ENCODE results near the gene ALDH3B2. TPM values are rescaled to one million over a fixed set of nuclear protein-coding genes. Genes with fewer than 3 reads are reported as not detected.

Gene ALDH3B2
- polyA plus RNA-seq, 3 donors = not detected

DNA sequence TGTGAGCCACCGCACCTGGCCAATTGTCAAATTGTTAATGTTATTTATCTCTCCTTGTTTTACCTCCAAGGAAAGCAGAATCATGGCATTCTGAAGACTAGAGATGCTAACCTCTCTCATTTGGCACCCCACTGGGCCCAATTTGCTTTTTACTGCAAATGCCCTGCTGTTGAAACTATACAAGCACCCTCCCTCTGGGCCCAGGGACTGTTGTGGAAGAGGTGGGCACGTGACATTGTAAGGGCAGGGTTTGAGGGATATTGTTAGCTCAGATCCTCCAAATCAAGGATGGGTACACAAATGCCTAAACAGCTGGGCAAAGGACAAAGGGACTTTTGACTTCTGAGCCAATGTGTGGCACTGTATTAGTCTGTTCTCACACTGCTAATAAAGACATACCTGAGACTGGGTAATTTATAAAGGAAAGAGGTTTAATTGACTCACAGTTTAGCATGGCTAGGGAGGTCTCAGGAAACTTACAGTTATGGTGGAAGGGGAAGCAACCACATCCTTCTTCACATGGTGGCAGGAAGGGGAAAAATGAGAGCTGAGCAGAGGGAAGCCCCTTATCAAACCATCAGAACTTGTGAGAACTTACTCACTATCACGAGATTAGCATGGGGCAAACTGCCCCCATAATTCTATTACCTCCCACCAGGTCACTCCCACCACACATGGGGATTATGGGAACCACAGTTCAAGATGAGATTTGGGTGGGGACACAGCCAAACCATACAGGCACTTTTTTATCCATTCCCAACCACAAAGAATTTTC is 6.5 kb upstream of the ALDH3B2 start:
- Histone ChIP-seq H3K9me3 (replicated peaks in 1 of 2; ENCODE audit: control insufficient read depth in 1 of 2, insufficient read depth in 1 of 2, low read length in 2 of 2) (no peaks in the 10 kb centered on the region), H4K20me1 (ENCODE audit: insufficient read depth, low read length) (no peaks in the 10 kb centered on the region), H3K4me1 (ENCODE audit: control insufficient read depth in 1 of 2, insufficient read depth in 2 of 2, low read length in 2 of 2) (peaks cover 4 to 8% of the 10 kb centered on the region in 2 donors), H3K27me3 (ENCODE audit: control insufficient read depth in 2 of 2, insufficient read depth in 2 of 2, low read length in 2 of 2) (no peaks in the 10 kb centered on the region), H3K36me3 (replicated peaks in 1 of 2; ENCODE audit: control insufficient read depth in 1 of 2, insufficient read depth in 2 of 2, low read length in 2 of 2) (no peaks in the 10 kb centered on the region), H3K27ac (ENCODE audit: low read depth in 1 of 2, low read length in 2 of 2) (no peak overlapping the region), H3K79me2 (ENCODE audit: insufficient read depth, low read length) (no peaks in the 10 kb centered on the region), H3K4me3 (replicated peaks in 1 of 3; ENCODE audit: low read depth in 2 of 3, low read length in 3 of 3) (no peak overlapping the region), H3K9ac (ENCODE audit: insufficient read depth, low read length, poor library complexity, severe bottlenecking) (no peak overlapping the region), H2AFZ (ENCODE audit: insufficient read depth, low read depth, low read length, poor library complexity, severe bottlenecking) (no peak overlapping the region), H3K4me2 (replicated peaks; ENCODE audit: extremely low read depth, low read length, poor library complexity, severe bottlenecking) (no peak overlapping the region)
- intact Hi-C loops (cut with micrococcal nuclease) = loop anchor here in 1 of 2 donors (10.0 kb wide), 1 partner anchor 136 kb away; no protein-coding TSS in a partner anchor
- Mint-ChIP-seq H3K27ac (no peak overlapping the region), H3K4me3 (no peak overlapping the region), H3K9me3 (peaks cover 0 to 12% (median 6%) of the 10 kb centered on the region in 7 donors), H3K4me1 (peaks cover 7% of the 10 kb centered on the region), H3K27me3 (ENCODE audit: low read depth in 3 of 3) (peaks cover 0 to 1% (median 0%) of the 10 kb centered on the region in 3 donors), H3K36me3 (no peaks in the 10 kb centered on the region)
- 86% methylated on average over 2 of the region's 3 CpGs for WGBS (ENCODE audit: insufficient coverage)
- TF ChIP-seq, protein P1, sequence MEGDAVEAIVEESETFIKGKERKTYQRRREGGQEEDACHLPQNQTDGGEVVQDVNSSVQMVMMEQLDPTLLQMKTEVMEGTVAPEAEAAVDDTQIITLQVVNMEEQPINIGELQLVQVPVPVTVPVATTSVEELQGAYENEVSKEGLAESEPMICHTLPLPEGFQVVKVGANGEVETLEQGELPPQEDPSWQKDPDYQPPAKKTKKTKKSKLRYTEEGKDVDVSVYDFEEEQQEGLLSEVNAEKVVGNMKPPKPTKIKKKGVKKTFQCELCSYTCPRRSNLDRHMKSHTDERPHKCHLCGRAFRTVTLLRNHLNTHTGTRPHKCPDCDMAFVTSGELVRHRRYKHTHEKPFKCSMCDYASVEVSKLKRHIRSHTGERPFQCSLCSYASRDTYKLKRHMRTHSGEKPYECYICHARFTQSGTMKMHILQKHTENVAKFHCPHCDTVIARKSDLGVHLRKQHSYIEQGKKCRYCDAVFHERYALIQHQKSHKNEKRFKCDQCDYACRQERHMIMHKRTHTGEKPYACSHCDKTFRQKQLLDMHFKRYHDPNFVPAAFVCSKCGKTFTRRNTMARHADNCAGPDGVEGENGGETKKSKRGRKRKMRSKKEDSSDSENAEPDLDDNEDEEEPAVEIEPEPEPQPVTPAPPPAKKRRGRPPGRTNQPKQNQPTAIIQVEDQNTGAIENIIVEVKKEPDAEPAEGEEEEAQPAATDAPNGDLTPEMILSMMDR (IDR thresholded peaks at IDR 0.05) = no peak
- no peak for DNase-seq

DNA sequence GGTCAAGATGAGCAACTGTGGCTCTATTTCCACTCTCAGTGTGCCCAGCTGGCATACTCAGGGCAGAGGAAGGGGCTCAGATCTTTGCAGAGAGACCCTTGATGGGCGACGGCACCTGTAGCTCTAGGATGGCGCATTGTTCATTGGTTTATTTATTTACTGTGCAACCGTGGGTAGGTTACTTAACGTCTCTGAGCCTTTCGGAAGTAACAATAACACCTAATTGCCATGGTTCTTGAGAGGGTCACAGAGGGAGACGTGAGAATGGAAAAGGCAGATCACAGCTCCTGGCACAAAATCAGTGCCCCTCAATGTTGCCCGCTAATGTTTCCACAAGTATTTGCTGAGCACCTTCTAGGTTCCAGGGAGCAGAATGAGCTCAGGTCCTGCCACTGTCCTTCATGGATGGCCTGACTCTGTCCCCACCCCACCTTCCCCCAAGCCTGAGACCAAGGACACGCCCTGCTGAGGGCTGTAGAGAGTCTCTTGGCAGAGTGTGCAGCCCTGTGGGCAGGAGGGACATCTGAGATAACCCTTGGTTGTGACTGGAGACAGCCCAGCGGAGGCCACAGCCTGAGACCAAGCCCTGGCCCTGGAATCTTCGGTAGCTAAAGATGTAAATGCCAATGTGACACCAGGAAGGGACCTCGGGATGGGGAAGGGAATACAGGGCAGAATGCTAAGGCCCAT is 780 bp upstream of the ALDH3B2 start:
- Histone ChIP-seq H3K9ac (ENCODE audit: insufficient read depth, low read length, poor library complexity, severe bottlenecking) (no peak overlapping the region), H3K4me3 (replicated peaks in 1 of 3; ENCODE audit: low read depth in 2 of 3, low read length in 3 of 3) (no peak overlapping the region), H3K79me2 (ENCODE audit: insufficient read depth, low read length) (no peaks in the 10 kb centered on the region), H3K4me2 (replicated peaks; ENCODE audit: extremely low read depth, low read length, poor library complexity, severe bottlenecking) (no peak overlapping the region), H3K9me3 (replicated peaks in 1 of 2; ENCODE audit: control insufficient read depth in 1 of 2, insufficient read depth in 1 of 2, low read length in 2 of 2) (no peaks in the 10 kb centered on the region), H3K4me1 (ENCODE audit: control insufficient read depth in 1 of 2, insufficient read depth in 2 of 2, low read length in 2 of 2) (no peaks in the 10 kb centered on the region), H4K20me1 (ENCODE audit: insufficient read depth, low read length) (no peaks in the 10 kb centered on the region), H3K36me3 (replicated peaks in 1 of 2; ENCODE audit: control insufficient read depth in 1 of 2, insufficient read depth in 2 of 2, low read length in 2 of 2) (no peaks in the 10 kb centered on the region), H3K27ac (ENCODE audit: low read depth in 1 of 2, low read length in 2 of 2) (no peak overlapping the region), H2AFZ (ENCODE audit: insufficient read depth, low read depth, low read length, poor library complexity, severe bottlenecking) (no peak overlapping the region), H3K27me3 (ENCODE audit: control insufficient read depth in 2 of 2, insufficient read depth in 2 of 2, low read length in 2 of 2) (no peaks in the 10 kb centered on the region)
- DNase-seq = no peak
- peaks cover 0 to 2% (median 1%) of the 10 kb centered on the region in 3 donors for H3K27me3 Mint-ChIP-seq (ENCODE audit: low read depth in 3 of 3)
- TF ChIP-seq, protein P1 (IDR thresholded peaks at IDR 0.05) = no peak
- intact Hi-C loops (cut with micrococcal nuclease) = no loop called here
- H3K9me3 Mint-ChIP-seq = peaks cover 0 to 11% (median 5%) of the 10 kb centered on the region in 7 donors
- no peak overlapping the region for H3K4me3 Mint-ChIP-seq
- no peak overlapping the region for H3K27ac Mint-ChIP-seq
- no peaks in the 10 kb centered on the region for H3K4me1 Mint-ChIP-seq
- H3K36me3 Mint-ChIP-seq = no peaks in the 10 kb centered on the region
- over 99% methylated on average over 11 of the region's 12 CpGs for WGBS (ENCODE audit: insufficient coverage)
